NOMO-1 treated with DMSO at 0.1 percent for 48 hours (cell line): Measurements from ENCODE around the gene IL17C.
"Not testable (repeated sequence)": the region's sequence is repeated elsewhere in the genome, so short reads cannot be mapped to it uniquely, and the experiment has no call there.

Experiments
- DNase-seq: peaks from one replicate; lab custom pipeline; 2025; ENCODE audit not compliant: unreplicated experiment; lab: John Stamatoyannopoulos, UW

Gene IL17C

GRCh38 chr16:88657371-88657770 is 19.0 kb downstream of the IL17C start:
- no peak for DNase-seq

GRCh38 chr16:88658714-88659113 is 20.3 kb downstream of the IL17C start:
- no peak for DNase-seq

GRCh38 chr16:88659160-88659559 is 20.8 kb downstream of the IL17C start:
- DNase-seq: no peak

GRCh38 chr16:88661468-88661867 is 23.1 kb downstream of the IL17C start:
- no peak for DNase-seq

GRCh38 chr16:88662222-88662842 is 24.0 kb downstream of the IL17C start:
- DNase-seq: no peak

- DNase-seq: peak; percentile 98
These were observed 24.7 kb downstream of the IL17C start, which contains the start of gene MVD for GRCh38 chr16:88662843-88663606. Gene MVD (minus strand): TSS chr16:88663091. CDS start chr16:88663080, 11 bp downstream.

- DNase-seq: no peak
These were observed 26.8 kb downstream of the IL17C start for GRCh38 chr16:88665148-88665547.

GRCh38 chr16:88665570-88665969 is 27.2 kb downstream of the IL17C start:
- DNase-seq: no peak

GRCh38 chr16:88667461-88667860 is 29.1 kb downstream of the IL17C start:
- no peak for DNase-seq

GRCh38 chr16:88669493-88669892 is 31.1 kb downstream of the IL17C start:
- DNase-seq: not testable (repeated sequence)

- DNase-seq: no peak
These were observed 31.6 kb downstream of the IL17C start for GRCh38 chr16:88669980-88670379.

- no peak for DNase-seq
These were observed 33.4 kb downstream of the IL17C start for GRCh38 chr16:88671806-88672205.

GRCh38 chr16:88672776-88673175 is 34.4 kb downstream of the IL17C start:
- no peak for DNase-seq

- DNase-seq: no peak
These were observed 35.5 kb downstream of the IL17C start for GRCh38 chr16:88673716-88674379.

GRCh38 chr16:88676502-88677242 is 38.3 kb downstream of the IL17C start:
- no peak for DNase-seq

- no peak for DNase-seq
These were observed 39.3 kb downstream of the IL17C start for GRCh38 chr16:88677721-88678120.

GRCh38 chr16:88678224-88678979 is 40.0 kb downstream of the IL17C start:
- DNase-seq: no peak

GRCh38 chr16:88680554-88681083 is 42.2 kb downstream of the IL17C start:
- no peak for DNase-seq

- peak; percentile 23 for DNase-seq
These were observed 42.8 kb downstream of the IL17C start for GRCh38 chr16:88681084-88681680.
